Ovary (tissue), 10 donors: ENCODE measurements around the gene GPR65. TPM values are rescaled to one million over a fixed set of nuclear protein-coding genes. Genes with fewer than 3 reads are reported as not detected.

Experiments
- DNase-seq, 5 donors: peaks; one replicate each; pipeline ENCODE4 v3.0.0-alpha.2; 2019 to 2020
- H3K27ac ChIP-seq, 2 donors: fragments of 200-600 bp; one replicate each; pipeline versions ENCODE4 v1.5.1 to v1.8.0; 2019 to 2022
- H3K27me3 ChIP-seq: fragments of 200-600 bp; one replicate; pipeline ENCODE4 v1.8.0; 2022
- H3K36me3 ChIP-seq: fragments of 200-600 bp; sonication (generic); one replicate; pipeline ENCODE4 v1.5.1; 2019
- H3K4me1 ChIP-seq: one replicate; pipeline ENCODE4 v1.8.1; 2013; ENCODE audit warnings: mild to moderate bottlenecking, moderate library complexity; ENCODE audit not compliant: insufficient read depth
- H3K4me3 ChIP-seq: fragments of 200-600 bp; sonication (generic); one replicate; pipeline ENCODE4 v1.5.1; 2017
- H3K9me3 ChIP-seq, 2 donors: fragments of 200-600 bp in 1 of 2; sonication (generic) in 1 of 2; one replicate each; pipeline versions ENCODE4 v1.5.1 to v1.8.1; 2013 to 2019; ENCODE audit warnings: mild to moderate bottlenecking in 1 of 2, moderate library complexity in 1 of 2
- CTCF ChIP-seq, 3 donors: fragments of 450-650 bp in 2 of 3; fragments of 200-600 bp in 1 of 3; IDR thresholded peaks; one replicate each; pipeline versions ENCODE4 v1.5.1 to v1.8.0; 2016 to 2022; ENCODE audit warnings: antibody characterized with exemption in 3 of 3, mild to moderate bottlenecking in 1 of 3
- EP300 ChIP-seq: sonication (generic); formaldehyde crosslinking; IDR thresholded peaks from one replicate; pipeline ENCODE4 v1.6.1; 2017; ENCODE audit warnings: antibody characterized with exemption
- POLR2A ChIP-seq: fragments of 450-650 bp; IDR thresholded peaks from one replicate; pipeline ENCODE4 v1.6.1; 2017; ENCODE audit warnings: antibody characterized with exemption, mild to moderate bottlenecking, moderate library complexity
- WGBS, 3 donors: extraction: QIAGEN DNeasy Blood & Tissue Kit in 1 of 3; methylation state at CpG; one replicate each; pipeline versions ENCODE4 v1.1.5 to v1.1.7; 2013 to 2017; 5-methylcytosine and 5-hydroxymethylcytosine counted together
- intact Hi-C, 4 donors: fragments of 100-400 bp; cut with DNase I; formaldehyde crosslinking; loops; one replicate each; pipeline versions ENCODE4 v1.11.0 to v1.15.1; 2022 to 2023
- long read RNA-seq, 3 donors: library from polyadenylated mRNA in 2 of 3; unstranded in 2 of 3; transcript quantifications; one replicate each; pipeline ENCODE4 v2.0.0 and lab custom pipeline, GENCODE V29; 2021 to 2026
- polyA plus RNA-seq, 2 donors: library from polyadenylated mRNA; stranded (reverse); fragments of 200-250 nt in 1 of 2; fragments of 350-450 nt in 1 of 2; fragmentation: Illumina TruSeq in 1 of 2; extraction: RNeasy Lipid Tissue Mini Kit (QIAGEN cat#74804) in 1 of 2; gene quantifications; one replicate each; pipeline ENCODE4 v1.2.3, GENCODE V29; 2013 to 2014
- total RNA-seq, 7 donors: library from RNA; depleted of rRNA in 2 of 7; stranded (reverse); fragments of >200 nt in 2 of 7; fragmentation: NEBNext Ultra II Directional in 3 of 7; extraction: Animal tissue kit (Norgen Biotek cat#: 25700) in 3 of 7; gene quantifications; one replicate each; pipeline versions ENCODE4 v1.1.0 to v1.2.4, GENCODE V29; 2016 to 2023
- donor health status: DM: no; HTN: no; CAD: no; lungs with moderate emphysema.
- donor health status: DM: no; HTN: no; CAD: no.
- donor health status: Bipolar disorder and iron deficiency.
- donor health status: DM: yes; HTN: yes; CAD: no.
- donor health status: DM: no; HTN: no; CAD: no.
- donor health status: DM: yes; HTN: yes; CAD: no.

GPR65 gene, protein sequence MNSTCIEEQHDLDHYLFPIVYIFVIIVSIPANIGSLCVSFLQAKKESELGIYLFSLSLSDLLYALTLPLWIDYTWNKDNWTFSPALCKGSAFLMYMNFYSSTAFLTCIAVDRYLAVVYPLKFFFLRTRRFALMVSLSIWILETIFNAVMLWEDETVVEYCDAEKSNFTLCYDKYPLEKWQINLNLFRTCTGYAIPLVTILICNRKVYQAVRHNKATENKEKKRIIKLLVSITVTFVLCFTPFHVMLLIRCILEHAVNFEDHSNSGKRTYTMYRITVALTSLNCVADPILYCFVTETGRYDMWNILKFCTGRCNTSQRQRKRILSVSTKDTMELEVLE
- total RNA-seq (1 to 10 TPM in 2 of 7 donors, under 1 TPM in 5; 0.40 to 1.7 (median 0.70) TPM), polyA plus RNA-seq (1 to 10 TPM in 1 of 2 donors, under 1 TPM in 1; 0.19 to 2.2 TPM)
- long read RNA-seq, donor 1, full-length matches to known transcripts: 1 of 1 reads
- long read RNA-seq, donor 1, partial matches to known transcripts: 0 of 1 reads
- long read RNA-seq, donor 1, other reads (novel, unspliced or antisense): 0 of 1 reads
- long read RNA-seq, donor 2, full-length matches to known transcripts: 1 of 1 reads
- long read RNA-seq, donor 2, partial matches to known transcripts: 0 of 1 reads
- long read RNA-seq, donor 2, other reads (novel, unspliced or antisense): 0 of 1 reads
- long read RNA-seq, donor 3: 0 reads

GRCh38 chr14:88005050-88005481 is at the start of gene GPR65:
GPR65 (plus strand) TSS chr14:88005135; CDS start chr14:88010848, 5,713 bp downstream.
- no peaks in the 10 kb centered on the region for H3K4me1 ChIP-seq
- no peak within 1 kb of the TSS for H3K4me3 ChIP-seq
- H3K36me3 ChIP-seq: no peaks in the 10 kb centered on the region
- H3K27ac ChIP-seq: no peak within 1 kb of the TSS
- TF ChIP-seq EP300: no peak
- no peak for DNase-seq
- H3K9me3 ChIP-seq: no peaks in the 10 kb centered on the region
- WGBS, 3 donors: 27 to 51% (median 37%) methylated on average over 3 of the region's 3 CpGs
- intact Hi-C loops: no loop called here
- H3K27me3 ChIP-seq: no peaks in the 10 kb centered on the region

DNA sequence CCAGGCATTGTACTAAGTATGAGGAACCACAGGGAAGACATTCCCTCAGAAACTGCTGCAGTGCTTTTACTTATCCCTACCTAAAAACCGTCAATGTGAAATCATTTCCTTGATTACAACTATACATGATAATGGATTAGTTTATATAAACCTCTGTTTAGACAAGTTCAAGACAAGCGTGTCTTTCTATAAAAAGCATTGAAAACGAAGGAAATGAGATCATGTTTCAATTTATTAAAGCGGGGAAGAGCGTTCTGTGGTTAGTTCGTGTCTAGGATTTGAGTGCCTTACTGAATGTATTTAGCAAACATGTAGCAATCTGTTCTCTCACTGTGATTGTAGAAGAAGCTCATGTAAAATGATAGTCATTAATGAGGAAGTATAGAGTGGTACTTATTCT is 49.4 kb upstream of the GPR65 start:
- H3K27me3 ChIP-seq: no peaks in the 10 kb centered on the region
- H3K36me3 ChIP-seq: no peaks in the 10 kb centered on the region
- no peak overlapping the region for H3K4me3 ChIP-seq
- no peak for DNase-seq
- no peak overlapping the region for H3K27ac ChIP-seq
- WGBS, 3 donors: 88 to 90% (median 89%) methylated on average over 6 of the region's 6 CpGs
- intact Hi-C loops: no loop called here
- H3K9me3 ChIP-seq: no peaks in the 10 kb centered on the region
- H3K4me1 ChIP-seq: no peaks in the 10 kb centered on the region
- TF ChIP-seq EP300 (no peak), CTCF (IDR thresholded peaks at IDR 0.05) (no peak), POLR2A (no peak)

DNA sequence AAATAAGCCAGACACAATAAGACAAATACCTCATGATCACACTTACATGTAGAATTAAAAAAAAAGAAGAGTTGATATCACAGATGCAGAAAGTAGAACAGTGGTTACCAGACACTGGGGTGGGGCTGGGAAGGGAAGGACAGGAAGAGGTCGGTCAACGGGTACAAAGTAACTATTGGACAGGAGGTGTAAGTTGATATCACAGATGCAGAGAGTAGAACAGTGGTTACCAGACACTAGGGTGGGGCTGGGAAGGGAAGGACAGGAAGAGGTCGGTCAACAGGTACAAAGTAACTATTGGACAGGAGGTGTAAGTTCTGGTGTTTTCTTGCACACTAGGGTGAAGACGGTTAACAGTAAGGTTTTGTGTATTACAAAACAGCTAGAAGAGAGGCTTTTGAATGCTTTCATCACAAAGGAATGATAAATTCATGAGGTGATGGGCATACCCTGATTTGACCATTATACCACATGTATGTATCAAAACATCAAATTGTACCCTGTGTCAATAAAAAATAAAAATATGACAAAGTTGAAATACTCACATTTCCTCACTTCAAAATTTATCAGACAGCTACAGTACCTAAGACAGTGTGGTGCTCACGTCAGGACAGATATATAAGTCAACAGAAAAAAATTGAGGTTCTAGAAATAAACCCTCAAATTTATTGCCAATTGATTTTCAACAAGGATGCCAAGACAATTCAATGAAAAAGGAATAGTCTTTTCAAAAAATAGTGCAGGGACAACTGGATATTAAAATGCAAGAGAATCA is 44.7 kb upstream of the GPR65 start:
- H3K9me3 ChIP-seq: no peaks in the 10 kb centered on the region
- H3K36me3 ChIP-seq: no peaks in the 10 kb centered on the region
- no peaks in the 10 kb centered on the region for H3K27me3 ChIP-seq
- H3K4me1 ChIP-seq: no peaks in the 10 kb centered on the region
- 93 to 97% (median 95%) methylated on average over 5 of the region's 5 CpGs for WGBS, 3 donors
- no peak overlapping the region for H3K27ac ChIP-seq
- no peak for DNase-seq
- no peak overlapping the region for H3K4me3 ChIP-seq
- no peak for TF ChIP-seq POLR2A
- TF ChIP-seq EP300: no peak
- intact Hi-C loops: no loop called here

- WGBS, 3 donors: 86 to 94% (median 91%) methylated on average over 2 of the region's 2 CpGs
Observed at GRCh38 chr14:87961246-87961645, 43.7 kb upstream of the GPR65 start.

More at GRCh38 chr14:87961246-87961645, 43.7 kb upstream of the GPR65 start:
- Histone ChIP-seq H3K4me1 (no peaks in the 10 kb centered on the region), H3K9me3 (no peaks in the 10 kb centered on the region), H3K27me3 (no peaks in the 10 kb centered on the region), H3K4me3 (no peak overlapping the region), H3K36me3 (no peaks in the 10 kb centered on the region), H3K27ac (no peak overlapping the region)
- intact Hi-C loops: no loop called here
- no peak for DNase-seq
- TF ChIP-seq CTCF (IDR thresholded peaks at IDR 0.05) (no peak), EP300 (no peak), POLR2A (no peak)
